MM.1S (cell line): ENCODE measurements around the gene APOL3.

ENCODE experiments used
- CTCF ChIP-seq: fragments of 300-600 bp; sonication (generic); IDR thresholded peaks from 2 replicates; pipeline ENCODE4 v1.5.1; 2016; ENCODE audit warnings: antibody characterized with exemption, low read length, mixed read lengths
- EZH2 ChIP-seq: fragments of 300-600 bp; sonication (generic); optimal IDR thresholded peaks from 2 replicates; pipeline ENCODE3; 2017; ENCODE audit warnings: low read depth, mild to moderate bottlenecking, antibody characterized with exemption, low read length, mixed read lengths
- EZH2phosphoT487 ChIP-seq: fragments of 300-600 bp; sonication (generic); IDR thresholded peaks from 2 replicates; pipeline ENCODE4 v1.6.1; 2018; ENCODE audit warnings: antibody characterized with exemption, low read length

- no peak for TF ChIP-seq CTCF
- TF ChIP-seq EZH2 = no peak
- no peak for TF ChIP-seq EZH2phosphoT487
Observed at GRCh38 chr22:36149441-36149840, 11.1 kb downstream of the APOL3 start.
